Lower lobe of right lung (tissue), 2 donors: ENCODE results near the gene SLCO2A1. TPM values are rescaled to one million over a fixed set of nuclear protein-coding genes. Genes with fewer than 3 reads are reported as not detected.
A peak's percentile ranks its signal among the peaks of the same experiment; 100 is the strongest.

Experiments
- ATAC-seq, 2 donors: fragments of 200-7000 bp; cut with Tn5 transposase; one replicate each; pipeline ENCODE4 v1.9.1; 2020 to 2022; ENCODE audit warnings: mild to moderate bottlenecking in 2 of 2, moderate library complexity in 2 of 2
- DNase-seq: peaks from one replicate; pipeline ENCODE4 v3.0.0-alpha.2; 2020
- H3K27ac ChIP-seq: fragments of 200-600 bp; one replicate; pipeline ENCODE4 v1.8.0; 2022
- H3K27me3 ChIP-seq: fragments of 200-600 bp; one replicate; pipeline ENCODE4 v1.8.0; 2022; ENCODE audit warnings: low read depth
- H3K36me3 ChIP-seq: fragments of 200-600 bp; one replicate; pipeline ENCODE4 v1.8.0; 2022; ENCODE audit warnings: mild to moderate bottlenecking
- H3K4me1 ChIP-seq: fragments of 200-600 bp; one replicate; pipeline ENCODE4 v1.8.0; 2022
- H3K4me3 ChIP-seq: fragments of 200-600 bp; one replicate; pipeline ENCODE4 v1.8.0; 2022; ENCODE audit warnings: mild to moderate bottlenecking
- H3K9me3 ChIP-seq: fragments of 200-600 bp; one replicate; pipeline ENCODE4 v1.8.0; 2022
- intact Hi-C: fragments of 100-400 bp; cut with DNase I; formaldehyde crosslinking; loops from one replicate; pipeline ENCODE4 v1.11.0; 2022
- total RNA-seq: library from RNA; stranded (reverse); fragmentation: NEBNext Ultra II Directional; extraction: Animal tissue kit (Norgen Biotek cat#: 25700); gene quantifications from one replicate; pipeline ENCODE4 v1.2.1, GENCODE V29; 2021
- TF ChIP-seq, protein P1 (sequence below): fragments of 200-600 bp; IDR thresholded peaks from one replicate; pipeline ENCODE4 v1.8.0; 2022; ENCODE audit warnings: antibody characterized with exemption, mild to moderate bottlenecking
- donor health status: DM: no; HTN: yes; CAD: no; lungs with severe emphysema.

SLCO2A1 gene
- total RNA-seq, 1 donor from 2014 or later = 204 TPM

DNA sequence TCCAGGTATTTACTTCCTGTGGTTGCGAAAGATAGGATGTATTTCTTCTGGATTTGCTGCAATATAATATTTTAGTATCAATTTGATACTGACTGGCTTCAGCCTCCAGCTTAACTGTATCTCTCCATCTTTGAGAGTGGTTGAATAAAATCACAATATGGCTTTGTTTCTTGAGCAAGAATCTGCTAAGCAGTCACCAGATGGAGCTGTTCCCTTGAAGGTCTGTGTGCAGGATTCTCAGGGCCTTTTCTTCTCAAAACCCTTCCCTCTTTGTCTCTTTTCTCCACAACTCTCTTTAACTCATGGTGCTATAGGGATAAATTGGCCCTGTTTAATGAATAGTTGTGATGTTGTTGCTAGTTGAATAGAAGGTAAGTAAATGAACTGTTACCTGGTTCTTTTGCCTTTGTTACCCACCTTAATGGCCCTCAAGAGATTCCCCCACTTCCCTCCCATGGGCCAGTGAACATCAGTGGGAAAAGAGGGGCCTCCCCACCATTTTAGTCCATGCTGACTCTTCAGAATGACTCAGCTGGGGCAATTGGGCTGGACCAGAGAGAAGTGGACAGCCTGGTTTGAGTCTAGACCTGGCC is 99.3 kb downstream of the SLCO2A1 start:
- no peaks in the 10 kb centered on the region for H3K9me3 ChIP-seq
- H3K4me3 ChIP-seq = no peak overlapping the region
- TF ChIP-seq, protein P1, sequence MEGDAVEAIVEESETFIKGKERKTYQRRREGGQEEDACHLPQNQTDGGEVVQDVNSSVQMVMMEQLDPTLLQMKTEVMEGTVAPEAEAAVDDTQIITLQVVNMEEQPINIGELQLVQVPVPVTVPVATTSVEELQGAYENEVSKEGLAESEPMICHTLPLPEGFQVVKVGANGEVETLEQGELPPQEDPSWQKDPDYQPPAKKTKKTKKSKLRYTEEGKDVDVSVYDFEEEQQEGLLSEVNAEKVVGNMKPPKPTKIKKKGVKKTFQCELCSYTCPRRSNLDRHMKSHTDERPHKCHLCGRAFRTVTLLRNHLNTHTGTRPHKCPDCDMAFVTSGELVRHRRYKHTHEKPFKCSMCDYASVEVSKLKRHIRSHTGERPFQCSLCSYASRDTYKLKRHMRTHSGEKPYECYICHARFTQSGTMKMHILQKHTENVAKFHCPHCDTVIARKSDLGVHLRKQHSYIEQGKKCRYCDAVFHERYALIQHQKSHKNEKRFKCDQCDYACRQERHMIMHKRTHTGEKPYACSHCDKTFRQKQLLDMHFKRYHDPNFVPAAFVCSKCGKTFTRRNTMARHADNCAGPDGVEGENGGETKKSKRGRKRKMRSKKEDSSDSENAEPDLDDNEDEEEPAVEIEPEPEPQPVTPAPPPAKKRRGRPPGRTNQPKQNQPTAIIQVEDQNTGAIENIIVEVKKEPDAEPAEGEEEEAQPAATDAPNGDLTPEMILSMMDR = peak; percentile 47
- peaks cover 7% of the 10 kb centered on the region for H3K27me3 ChIP-seq
- peaks cover 12% of the 10 kb centered on the region for H3K4me1 ChIP-seq
- intact Hi-C loops = no loop called here
- no peak for ATAC-seq
- H3K27ac ChIP-seq = no peak overlapping the region
- H3K36me3 ChIP-seq = peaks cover 4% of the 10 kb centered on the region
- DNase-seq = no peak

DNA sequence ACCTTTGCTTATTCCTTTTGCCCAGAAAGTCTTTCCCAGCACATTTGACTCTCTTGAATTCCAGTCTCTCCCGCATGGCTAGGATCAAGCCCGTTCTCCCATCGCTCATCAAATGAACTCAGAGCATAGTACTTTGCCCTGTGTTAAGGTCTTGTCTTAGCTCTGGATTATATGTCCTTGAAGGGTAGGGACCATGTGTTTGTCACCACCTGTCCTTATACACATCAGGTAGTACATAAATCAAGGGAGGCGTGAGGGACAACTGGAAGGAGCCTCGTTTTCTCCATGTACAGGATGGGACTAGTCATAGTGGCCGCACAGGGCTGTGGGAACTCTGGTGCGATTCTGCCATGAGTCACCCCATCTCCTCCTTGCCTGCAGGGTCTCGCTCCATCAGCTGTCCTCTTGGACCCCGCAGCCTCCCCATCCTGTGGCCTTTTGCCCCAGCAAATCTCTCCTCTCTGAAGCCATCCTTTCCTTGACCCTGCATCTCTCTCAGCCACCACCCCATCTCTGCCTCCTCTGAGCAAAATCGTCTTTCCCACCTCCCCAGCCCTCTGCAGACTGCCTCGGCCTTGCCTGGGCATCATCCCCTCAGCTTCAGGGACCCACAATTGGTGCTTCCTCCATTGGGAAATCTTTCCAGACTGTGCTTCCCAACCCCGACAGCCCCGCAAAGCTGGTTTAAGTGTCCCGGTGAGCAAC is 100.7 kb downstream of the SLCO2A1 start:
- Histone ChIP-seq H3K4me1 (peaks cover 12% of the 10 kb centered on the region), H3K36me3 (peaks cover 4% of the 10 kb centered on the region), H3K4me3 (no peak overlapping the region), H3K27me3 (peaks cover 7% of the 10 kb centered on the region), H3K27ac (no peak overlapping the region), H3K9me3 (no peaks in the 10 kb centered on the region)
- TF ChIP-seq, protein P1 = no peak
- no peak for DNase-seq
- intact Hi-C loops = no loop called here
- ATAC-seq = no peak

DNA sequence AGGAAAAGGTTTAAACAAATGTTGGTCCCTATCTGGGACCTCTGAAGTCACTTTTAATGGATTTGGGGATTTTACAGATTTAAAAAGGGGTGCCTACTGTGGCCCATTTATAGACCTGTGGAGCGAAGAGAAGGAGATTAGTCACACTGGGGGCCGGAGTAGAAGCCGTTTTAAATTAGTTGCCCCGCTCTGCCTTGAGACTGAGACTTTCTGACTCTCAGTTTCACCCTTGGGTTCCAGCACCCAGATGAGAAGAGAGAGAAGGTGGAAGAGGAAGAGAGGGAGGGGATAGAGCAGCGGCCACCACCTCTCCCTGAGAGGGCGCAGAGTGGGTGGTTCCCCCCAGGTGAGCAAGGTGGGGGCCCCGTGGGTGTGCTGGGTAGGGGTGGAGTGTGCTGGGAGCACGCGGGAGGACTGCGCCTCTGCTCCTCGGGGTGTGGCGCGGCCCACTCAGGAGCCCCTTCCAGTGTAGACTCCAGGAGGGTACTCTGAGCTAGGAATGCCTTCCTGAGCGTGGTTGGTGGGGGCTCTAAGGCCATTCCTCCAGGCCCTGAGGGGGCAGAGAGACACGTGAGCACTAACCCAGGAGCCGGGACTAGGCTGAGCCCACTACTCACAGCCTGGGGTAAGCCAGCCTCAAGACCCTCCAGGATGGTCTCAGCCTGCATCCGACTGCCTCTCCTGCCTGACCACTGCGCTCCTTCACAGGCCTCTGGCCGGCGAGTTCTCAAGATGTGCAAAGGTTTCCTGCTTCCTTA is 101.4 kb downstream of the SLCO2A1 start:
- Histone ChIP-seq H3K36me3 (peaks cover 4% of the 10 kb centered on the region), H3K4me3 (peak overlapping the region; percentile 64), H3K4me1 (peaks cover 12% of the 10 kb centered on the region), H3K9me3 (no peaks in the 10 kb centered on the region), H3K27me3 (peaks cover 7% of the 10 kb centered on the region), H3K27ac (no peak overlapping the region)
- TF ChIP-seq, protein P1 = no peak
- intact Hi-C loops = no loop called here
- no peak for DNase-seq
- peak in 1 of 2 donors; percentile 29 for ATAC-seq

DNA sequence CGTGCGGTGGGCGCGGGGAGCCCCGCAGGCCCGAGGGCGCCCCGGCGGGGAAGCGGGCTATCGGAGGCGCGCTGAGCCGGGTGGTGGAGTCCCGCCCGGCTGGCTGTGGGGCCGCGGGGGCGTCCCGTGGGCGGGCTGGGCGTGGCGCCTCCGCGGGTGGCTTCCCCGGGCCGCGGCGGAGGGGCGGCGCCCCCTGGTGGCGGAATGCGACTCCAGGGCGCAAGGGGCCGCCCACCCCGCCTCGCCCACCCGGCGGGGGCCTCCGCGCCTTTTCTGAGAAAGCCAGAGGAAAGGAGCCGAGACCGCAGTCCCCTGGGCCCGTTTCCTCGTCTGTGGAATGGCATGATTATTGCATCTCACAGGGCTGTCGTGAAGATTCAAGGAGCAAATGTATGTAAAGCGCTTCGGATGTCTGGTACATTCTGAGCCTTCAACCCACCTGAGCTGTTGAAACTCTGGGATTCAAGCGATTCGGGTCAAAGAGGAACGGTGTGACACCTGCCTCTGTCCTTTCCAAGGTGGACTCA is 102.1 kb downstream of the SLCO2A1 start:
- TF ChIP-seq, protein P1 = peak; percentile 69
- H3K4me3 ChIP-seq = peak overlapping the region; percentile 64
- no peaks in the 10 kb centered on the region for H3K9me3 ChIP-seq
- H3K4me1 ChIP-seq = peaks cover 12% of the 10 kb centered on the region
- peaks cover under 1% of the 10 kb centered on the region for H3K36me3 ChIP-seq
- peak; percentile 89 to 92 for ATAC-seq
- DNase-seq = peak; percentile 71
- peak overlapping the region; percentile 11 for H3K27ac ChIP-seq
- intact Hi-C loops = no loop called here
- peaks cover 7% of the 10 kb centered on the region for H3K27me3 ChIP-seq

DNA sequence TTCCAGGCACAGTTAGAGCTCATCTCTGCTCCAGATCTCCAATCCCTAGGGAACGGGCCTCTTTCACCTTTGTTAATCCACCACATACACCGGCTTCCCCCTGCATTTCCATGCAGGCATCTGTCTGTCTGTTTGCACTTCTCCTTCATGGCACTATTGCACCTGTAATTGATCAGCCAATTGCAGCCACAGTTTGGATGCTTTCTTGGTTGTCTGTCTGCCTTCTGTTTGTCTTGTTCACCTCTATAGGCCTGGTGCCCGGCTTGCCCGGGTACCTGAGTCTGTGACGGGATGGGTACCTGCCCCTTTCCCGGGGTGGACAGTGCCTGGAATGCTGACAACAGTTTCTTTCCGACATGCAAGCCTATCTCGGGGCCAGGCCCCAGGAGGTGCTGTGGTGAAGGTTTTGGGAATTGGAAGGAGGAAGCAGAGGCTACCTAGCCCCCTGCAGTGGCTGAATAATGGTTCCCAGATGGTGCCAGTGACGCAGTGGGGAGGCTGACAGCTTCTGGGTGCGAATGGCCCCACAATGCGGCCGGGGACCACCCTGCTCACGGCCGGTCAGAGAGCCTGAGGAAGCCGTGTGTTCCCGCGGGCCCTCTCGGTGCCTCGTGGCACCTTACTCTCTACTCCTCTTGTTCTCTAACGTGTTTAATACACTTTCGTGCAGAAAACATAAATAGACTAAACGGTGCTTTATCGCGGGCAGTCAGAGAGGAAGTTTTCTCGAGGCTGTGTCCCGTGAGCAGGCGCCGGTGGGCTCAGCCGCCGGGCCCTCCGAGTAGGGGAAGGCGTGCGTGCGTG is 102.8 kb downstream of the SLCO2A1 start:
- Histone ChIP-seq H3K27me3 (peaks cover 7% of the 10 kb centered on the region), H3K27ac (peak overlapping the region; percentile 11), H3K4me3 (peak overlapping the region; percentile 64), H3K9me3 (no peaks in the 10 kb centered on the region), H3K4me1 (peaks cover 12% of the 10 kb centered on the region), H3K36me3 (no peaks in the 10 kb centered on the region)
- TF ChIP-seq, protein P1 = no peak
- peak; percentile 16 to 39 for ATAC-seq
- intact Hi-C loops = no loop called here
- DNase-seq = no peak
